PFSK-1 (cell line): ENCODE data around the gene TOP1.

Experiments used
- FOXP2 ChIP-seq: optimal IDR thresholded peaks from 2 replicates; pipeline ENCODE3; 2011; ENCODE audit warnings: borderline replicate concordance, control low read depth, inconsistent platforms; ENCODE audit not compliant: insufficient read depth; ENCODE audit errors: extremely low read length, extremely low read depth
- POLR2AphosphoS5 ChIP-seq: IDR thresholded peaks from 2 replicates; pipeline ENCODE4 v1.6.1; 2012; ENCODE audit warnings: low read depth, mild to moderate bottlenecking, control low read depth, low read length, moderate library complexity
- REST ChIP-seq, 2 experiments: IDR thresholded peaks; 2 replicates each; pipeline versions ENCODE4 v1.6.1 to v1.8.0; 2011 to 2012; ENCODE audit warnings: low read depth in 2 of 2, low read length in 2 of 2, control low read depth in 1 of 2, inconsistent platforms in 1 of 2, mild to moderate bottlenecking in 1 of 2, moderate library complexity in 1 of 2; ENCODE audit not compliant: insufficient read depth in 1 of 2
- SIN3A ChIP-seq: IDR thresholded peaks from 2 replicates; pipeline ENCODE4 v1.6.1; 2012; ENCODE audit warnings: mild to moderate bottlenecking, low read length, moderate library complexity, borderline replicate concordance; ENCODE audit not compliant: insufficient read depth
- TAF1 ChIP-seq: IDR thresholded peaks from 2 replicates; pipeline ENCODE4 v1.6.1; 2012; ENCODE audit warnings: low read length, control low read depth, borderline replicate concordance; ENCODE audit not compliant: insufficient read depth

The TOP1 gene

GRCh38 chr20:41055679-41056078 lies 27.1 kb downstream of the TOP1 start:
- TF ChIP-seq REST (IDR thresholded peaks at IDR 0.05; ENCODE audit: insufficient read depth in 1 of 2, low read depth in 2 of 2, low read length in 2 of 2): no peak
- no peak for TF ChIP-seq FOXP2
- no peak for TF ChIP-seq POLR2AphosphoS5
- TF ChIP-seq TAF1: no peak

GRCh38 chr20:41057999-41058673 lies 29.5 kb downstream of the TOP1 start:
- TF ChIP-seq POLR2AphosphoS5 (0 out of 2 replicates have a peak, but pooled peaks have one; percentile 34), SIN3A (peak; percentile 90; the same call in 1 of the 2 replicates), TAF1 (peak; percentile 49; the same call in 1 of the 2 replicates), FOXP2 (peak; percentile 59), REST (IDR thresholded peaks at IDR 0.05; ENCODE audit: insufficient read depth in 1 of 2, low read depth in 2 of 2, low read length in 2 of 2) (peak in 1 of 2 experiments; percentile 69; a peak in 1 of 4 replicates)

GRCh38 chr20:41058674-41059635 lies 30.3 kb downstream of the TOP1 start:
- TF ChIP-seq SIN3A (no peak), TAF1 (no peak)

- no peak for TF ChIP-seq TAF1
- no peak for TF ChIP-seq SIN3A
- no peak for TF ChIP-seq FOXP2
- no peak for TF ChIP-seq REST (IDR thresholded peaks at IDR 0.05; ENCODE audit: insufficient read depth in 1 of 2, low read depth in 2 of 2, low read length in 2 of 2)
- no peak for TF ChIP-seq POLR2AphosphoS5
These were observed 32.5 kb downstream of the TOP1 start for GRCh38 chr20:41061155-41061554.

GRCh38 chr20:41063442-41063841 lies 34.8 kb downstream of the TOP1 start:
- TF ChIP-seq SIN3A (no peak), POLR2AphosphoS5 (no peak), FOXP2 (no peak), TAF1 (no peak), REST (IDR thresholded peaks at IDR 0.05; ENCODE audit: insufficient read depth in 1 of 2, low read depth in 2 of 2, low read length in 2 of 2) (no peak)
